OCI-LY7 (cell line): Measurements from ENCODE around the gene NAP1L4. TPM values are rescaled to one million over a fixed set of nuclear protein-coding genes. Genes with fewer than 3 reads are reported as not detected.

Experiments
- BruUV-seq: library from RNA; stranded (reverse); fragments of 400-500 nt; replicated peaks from 2 replicates; lab custom pipeline; 2021; lab: Mats Ljungman, UMichigan
- CTCF ChIA-PET: fragments of 300-600 bp; sonication (Branson Sonifier 250); formaldehyde crosslinking; loops from one replicate; lab custom pipeline; 2022; ENCODE audit warnings: antibody characterized with exemption; ENCODE audit not compliant: unreplicated experiment; lab: Charles Lee
- POLR2A ChIA-PET: fragments of 300-600 bp; sonication (Branson Sonifier 250); formaldehyde crosslinking; loops from one replicate; lab custom pipeline; 2022; ENCODE audit warnings: antibody characterized with exemption; lab: Charles Lee
- DNase-seq: peaks from one replicate; pipeline ENCODE4 v3.0.0-alpha.2; 2015; ENCODE audit warnings: low spot score
- H2AFZ ChIP-seq: fragments of 200-600 bp; sonication (generic), shearing (Covaris generic); 2 replicates; pipeline ENCODE4 v1.6.1; 2014; ENCODE audit warnings: mild to moderate bottlenecking, antibody characterized with exemption, low read length, moderate library complexity
- H3K27ac ChIP-seq: fragments of 200-600 bp; sonication (generic); 2 replicates; pipeline ENCODE4 v1.5.1; 2014; ENCODE audit warnings: mixed run types, low read depth, mild to moderate bottlenecking, moderate library complexity, low read length, inconsistent platforms; ENCODE audit not compliant: poor library complexity, severe bottlenecking
- H3K36me3 ChIP-seq: fragments of 200-600 bp; sonication (generic); 2 replicates; pipeline ENCODE4 v1.6.1; 2014; ENCODE audit warnings: mild to moderate bottlenecking, antibody characterized with exemption, low read length, moderate library complexity, mixed read lengths; ENCODE audit not compliant: insufficient read depth
- H3K4me1 ChIP-seq: fragments of 200-600 bp; sonication (generic); 2 replicates; pipeline ENCODE4 v1.5.1; 2014; ENCODE audit warnings: mild to moderate bottlenecking, low read length; ENCODE audit not compliant: insufficient read depth, poor library complexity, severe bottlenecking
- H3K4me2 ChIP-seq: fragments of 200-600 bp; sonication (generic); 2 replicates; pipeline ENCODE4 v1.6.1; 2014; ENCODE audit warnings: mild to moderate bottlenecking, low read length
- H3K4me3 ChIP-seq: fragments of 200-600 bp; sonication (generic); 2 replicates; pipeline ENCODE4 v1.5.1; 2014; ENCODE audit warnings: mild to moderate bottlenecking, low read depth, low read length; ENCODE audit not compliant: poor library complexity, severe bottlenecking
- H3K79me2 ChIP-seq: fragments of 200-600 bp; sonication (generic); 2 replicates; pipeline ENCODE4 v1.6.1; 2016; ENCODE audit warnings: low read depth, mild to moderate bottlenecking, low read length, moderate library complexity, mixed read lengths; ENCODE audit not compliant: insufficient read depth
- H3K9me2 ChIP-seq: fragments of 200-600 bp; sonication (generic); 2 replicates; pipeline ENCODE4 v1.6.1; 2016; ENCODE audit warnings: mild to moderate bottlenecking, low read length, mixed read lengths; ENCODE audit not compliant: insufficient read depth
- H3K9me3 ChIP-seq: fragments of 200-600 bp; sonication (generic); 2 replicates; pipeline ENCODE4 v1.6.1; 2014; ENCODE audit warnings: mild to moderate bottlenecking, mixed run types, low read length, mixed read lengths
- H4K20me1 ChIP-seq: fragments of 200-600 bp; sonication (generic); 2 replicates; pipeline ENCODE4 v1.6.1; 2014; ENCODE audit warnings: mild to moderate bottlenecking, antibody characterized with exemption, low read length, moderate library complexity, mixed read lengths; ENCODE audit not compliant: insufficient read depth
- EZH2phosphoT487 ChIP-seq: fragments of 200-600 bp; sonication (generic); IDR thresholded peaks from 2 replicates; pipeline ENCODE4 v1.6.1; 2018; ENCODE audit warnings: low read depth, borderline replicate concordance, mild to moderate bottlenecking, mixed run types, antibody characterized with exemption, low read length, moderate library complexity, mixed read lengths
- intact Hi-C: fragments of 100-400 bp; cut with micrococcal nuclease; formaldehyde crosslinking; loops from one replicate; pipeline ENCODE4 v1.10.0; 2022; ENCODE audit not compliant: unreplicated experiment
- total RNA-seq, 2 experiments: library from RNA; depleted of rRNA in 1 of 2; stranded (reverse); fragments of >200 nt in 1 of 2; shearing (Covaris generic) in 1 of 2; gene quantifications; 2 replicates each; pipeline ENCODE4 v1.2.3, GENCODE V29; 2014 to 2022
- TF ChIP-seq, protein P1 (sequence below): fragments of 200-600 bp; sonication (generic); conservative IDR thresholded peaks from 2 replicates; pipeline ENCODE4 v1.5.1; 2014; ENCODE audit warnings: mild to moderate bottlenecking, antibody characterized with exemption, low read length, moderate library complexity, mixed read lengths

Gene NAP1L4
- total RNA-seq, 2 experiments from 2014 or later = 152 to 183 TPM

DNA sequence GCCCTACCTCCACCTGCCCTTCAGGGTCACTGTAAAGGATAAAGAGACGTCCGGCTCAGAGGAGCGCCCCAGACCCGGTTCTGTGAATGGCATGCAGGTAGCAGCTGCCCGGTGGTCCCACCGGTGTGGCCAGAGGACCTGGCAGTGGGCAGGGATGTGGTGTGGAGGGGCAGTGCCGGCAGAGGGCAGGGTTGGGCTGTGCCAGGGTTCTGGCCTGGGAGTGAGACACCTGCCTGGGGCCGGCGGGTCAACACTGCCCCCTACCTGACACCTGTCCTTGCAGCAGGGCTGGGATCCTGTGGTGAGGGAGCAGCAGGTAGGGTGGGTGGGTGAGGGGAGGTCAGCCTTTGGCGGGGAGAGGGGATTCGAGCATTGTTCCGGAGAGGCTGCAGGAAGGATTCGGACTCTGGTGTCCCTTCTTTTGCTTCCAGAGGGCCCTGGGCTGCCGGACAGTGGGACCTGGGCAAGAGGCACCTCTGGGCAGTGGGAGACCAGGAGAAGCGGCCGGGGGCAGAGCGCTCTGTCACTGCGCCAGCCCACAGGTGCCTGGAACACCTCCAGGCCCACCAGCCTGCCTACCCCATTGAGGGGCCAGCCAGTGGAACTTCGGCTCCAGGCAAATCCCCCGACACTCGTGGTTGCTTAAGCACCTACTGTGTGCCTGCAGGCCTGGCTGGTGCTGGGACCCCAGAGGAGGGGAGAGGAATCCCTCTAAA, 61.3 kb downstream of the NAP1L4 start:
- intact Hi-C loops = loop anchor here (2.0 kb wide), 1 partner anchor 160 kb away; no protein-coding TSS in a partner anchor
- Histone ChIP-seq H4K20me1 (no peaks in the 10 kb centered on the region), H3K4me3 (no peak overlapping the region), H3K27ac (no peak overlapping the region), H3K36me3 (no peaks in the 10 kb centered on the region), H2AFZ (no peak overlapping the region), H3K4me1 (no peaks in the 10 kb centered on the region), H3K9me3 (no peaks in the 10 kb centered on the region), H3K4me2 (peak overlapping the region; percentile 33), H3K9me2 (no peaks in the 10 kb centered on the region), H3K79me2 (no peaks in the 10 kb centered on the region)
- ChIA-PET CTCF (no interaction called here), POLR2A (no interaction called here)
- peak; percentile 73 for DNase-seq
- TF ChIP-seq, protein P1, sequence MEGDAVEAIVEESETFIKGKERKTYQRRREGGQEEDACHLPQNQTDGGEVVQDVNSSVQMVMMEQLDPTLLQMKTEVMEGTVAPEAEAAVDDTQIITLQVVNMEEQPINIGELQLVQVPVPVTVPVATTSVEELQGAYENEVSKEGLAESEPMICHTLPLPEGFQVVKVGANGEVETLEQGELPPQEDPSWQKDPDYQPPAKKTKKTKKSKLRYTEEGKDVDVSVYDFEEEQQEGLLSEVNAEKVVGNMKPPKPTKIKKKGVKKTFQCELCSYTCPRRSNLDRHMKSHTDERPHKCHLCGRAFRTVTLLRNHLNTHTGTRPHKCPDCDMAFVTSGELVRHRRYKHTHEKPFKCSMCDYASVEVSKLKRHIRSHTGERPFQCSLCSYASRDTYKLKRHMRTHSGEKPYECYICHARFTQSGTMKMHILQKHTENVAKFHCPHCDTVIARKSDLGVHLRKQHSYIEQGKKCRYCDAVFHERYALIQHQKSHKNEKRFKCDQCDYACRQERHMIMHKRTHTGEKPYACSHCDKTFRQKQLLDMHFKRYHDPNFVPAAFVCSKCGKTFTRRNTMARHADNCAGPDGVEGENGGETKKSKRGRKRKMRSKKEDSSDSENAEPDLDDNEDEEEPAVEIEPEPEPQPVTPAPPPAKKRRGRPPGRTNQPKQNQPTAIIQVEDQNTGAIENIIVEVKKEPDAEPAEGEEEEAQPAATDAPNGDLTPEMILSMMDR = peak; percentile 80
- no peak for TF ChIP-seq EZH2phosphoT487
- no TSS peak for BruUV-seq

DNA sequence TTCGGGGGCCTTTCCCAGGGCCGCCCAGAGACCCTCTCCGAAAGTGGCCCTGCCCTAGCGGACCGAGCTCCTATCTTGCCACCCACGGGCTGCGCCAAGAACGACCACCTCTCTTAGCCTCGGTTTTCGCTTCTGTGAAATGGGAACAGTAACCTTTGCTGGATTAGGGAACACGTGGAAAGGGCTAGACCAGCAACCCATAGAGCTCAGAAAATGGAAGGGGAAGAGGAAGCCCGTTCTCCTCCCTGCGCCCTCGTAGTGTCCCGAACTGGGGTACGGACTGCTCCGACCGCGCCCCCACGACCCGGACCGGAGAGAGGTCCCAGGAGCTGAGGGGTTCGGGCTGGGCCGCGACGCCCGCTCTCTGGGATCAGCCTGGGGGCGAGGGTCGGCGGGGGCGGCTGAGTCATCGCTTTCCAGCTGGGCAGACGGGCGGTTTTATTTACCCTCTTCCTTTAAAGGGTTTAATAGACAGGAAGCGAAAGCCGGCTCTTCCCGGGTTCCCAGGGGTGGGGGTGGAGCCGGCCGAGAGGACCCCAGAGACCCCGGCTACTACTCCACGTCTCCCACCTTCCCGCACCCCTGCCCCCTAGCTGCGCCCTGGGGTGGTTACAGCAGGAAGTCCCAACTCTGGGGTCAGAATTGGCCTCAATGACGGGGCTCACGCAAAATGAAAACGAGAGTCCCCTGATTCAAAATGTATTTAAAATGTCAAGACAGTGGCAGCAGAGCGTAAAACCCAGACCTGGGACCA, 62.0 kb downstream of the NAP1L4 start:
- Histone ChIP-seq H3K79me2 (no peaks in the 10 kb centered on the region), H3K4me1 (no peaks in the 10 kb centered on the region), H3K4me2 (peak overlapping the region; percentile 33), H2AFZ (no peak overlapping the region), H4K20me1 (no peaks in the 10 kb centered on the region), H3K9me2 (no peaks in the 10 kb centered on the region), H3K9me3 (no peaks in the 10 kb centered on the region), H3K36me3 (no peaks in the 10 kb centered on the region), H3K27ac (no peak overlapping the region), H3K4me3 (no peak overlapping the region)
- CTCF ChIA-PET = no interaction called here
- POLR2A ChIA-PET = no interaction called here
- no TSS peak for BruUV-seq
- intact Hi-C loops = loop anchor here (2.0 kb wide), 1 partner anchor 161 kb away; no protein-coding TSS in a partner anchor
- no peak for DNase-seq
- TF ChIP-seq, protein P1 = no peak; the same call in 1 of the 2 replicates
- no peak for TF ChIP-seq EZH2phosphoT487

DNA sequence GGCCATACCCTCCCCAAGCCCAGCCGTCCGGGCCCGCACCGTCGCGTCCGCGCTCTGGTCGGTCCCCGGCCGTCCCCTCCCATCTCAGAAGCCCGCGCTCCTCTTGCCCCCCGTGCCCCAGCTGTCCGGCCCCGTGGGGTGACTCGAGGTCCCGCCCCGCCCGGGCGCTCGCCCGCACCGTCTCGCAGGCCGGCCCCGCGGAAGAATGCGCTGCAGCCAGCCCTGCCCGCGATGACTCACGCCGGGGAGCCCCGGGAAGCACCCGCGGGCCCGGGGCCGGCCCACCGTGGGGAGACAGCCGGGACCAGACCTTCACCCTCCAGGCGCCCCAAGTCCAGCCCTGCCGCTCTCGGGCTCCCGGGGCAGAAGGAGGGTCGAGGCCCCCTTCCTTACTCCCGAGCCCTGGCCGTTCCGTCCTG, 62.6 kb downstream of the NAP1L4 start:
- Histone ChIP-seq H3K9me3 (no peaks in the 10 kb centered on the region), H4K20me1 (no peaks in the 10 kb centered on the region), H3K4me2 (no peak overlapping the region), H3K9me2 (no peaks in the 10 kb centered on the region), H3K79me2 (no peaks in the 10 kb centered on the region), H3K4me3 (no peak overlapping the region), H2AFZ (no peak overlapping the region), H3K4me1 (no peaks in the 10 kb centered on the region), H3K27ac (no peak overlapping the region), H3K36me3 (no peaks in the 10 kb centered on the region)
- ChIA-PET POLR2A (no interaction called here), CTCF (no interaction called here)
- TF ChIP-seq, protein P1 = no peak
- TF ChIP-seq EZH2phosphoT487 = no peak
- intact Hi-C loops = no loop called here
- no TSS peak for BruUV-seq
- DNase-seq = no peak
